Hepatocyte (in vitro differentiated cells): ENCODE data around the gene PRSS33.

Experiments used
- CTCF ChIP-seq: fragments of 200-600 bp; sonication (generic); IDR thresholded peaks from 2 replicates; pipeline ENCODE4 v1.5.1; 2016; ENCODE audit warnings: antibody characterized with exemption, mild to moderate bottlenecking; ENCODE audit not compliant: poor library complexity
- EZH2 ChIP-seq: fragments of 200-600 bp; sonication (generic); IDR thresholded peaks from 2 replicates; pipeline ENCODE4 v1.6.1; 2016; ENCODE audit warnings: antibody characterized with exemption, mild to moderate bottlenecking, borderline replicate concordance

DNA sequence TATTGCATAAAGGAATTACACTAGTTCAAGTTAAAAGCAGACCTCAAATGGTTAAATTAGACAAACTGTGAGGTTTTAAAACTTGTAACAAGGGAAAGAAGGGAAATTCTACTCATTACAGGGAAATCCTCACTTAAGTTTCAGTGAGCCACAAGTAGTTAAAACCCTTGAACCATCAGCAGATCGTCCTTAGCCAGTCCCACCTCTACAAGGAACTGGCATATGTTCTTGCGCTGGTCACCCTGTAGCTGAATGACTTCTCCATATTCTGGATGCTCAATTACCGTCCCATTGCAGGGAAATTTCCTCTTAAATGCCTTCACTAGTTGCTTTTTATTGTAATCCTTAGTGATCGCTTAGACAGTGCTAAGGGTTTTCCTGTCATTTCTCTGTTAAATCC lies 35.1 kb upstream of the PRSS33 start:
- TF ChIP-seq CTCF = no peak
- TF ChIP-seq EZH2 = no peak
